ENCODE results near the gene ZNF234. TPM values are rescaled to one million over a fixed set of nuclear protein-coding genes. Genes with fewer than 3 reads are reported as not detected.

Gene ZNF234
- total and polyA plus RNA-seq, 2 of the 4 experiments (the other 2 are of a cell fraction), result 4.0 to 15.8 TPM

- Histone ChIP-seq H4K91ac (ENCODE audit: insufficient read depth, low read depth, low read length) (no peak overlapping the region), H3K4me3 (ENCODE audit: insufficient read depth, low read depth, low read length) (no peak overlapping the region), H3K56ac (ENCODE audit: extremely low read depth, insufficient read depth, low read length) (no peak overlapping the region), H3K23ac (ENCODE audit: low read depth, low read length) (no peak overlapping the region), H4K20me1 (ENCODE audit: insufficient read depth, low read length) (no peaks in the 10 kb centered on the region), H4K8ac (ENCODE audit: low read depth in 2 of 2, low read length in 2 of 2) (no peak overlapping the region), H3K18ac (ENCODE audit: low read depth, low read length) (no peak overlapping the region), H2BK15ac (ENCODE audit: low read depth, low read length) (no peak overlapping the region), H3K9me3 (ENCODE audit: control insufficient read depth, insufficient read depth, low read length) (peaks cover 12% of the 10 kb centered on the region), H3K9me1 (ENCODE audit: insufficient read depth, low read length) (no peaks in the 10 kb centered on the region), H2AK5ac (ENCODE audit: low read depth, low read length) (no peak overlapping the region), H3K27me3 (ENCODE audit: control insufficient read depth, insufficient read depth, low read length) (no peaks in the 10 kb centered on the region), H3K36me3 (ENCODE audit: control insufficient read depth, insufficient read depth, low read length) (peaks cover 55% of the 10 kb centered on the region), H3K14ac (replicated peaks; ENCODE audit: low read depth, low read length) (no peak overlapping the region), H2BK20ac (ENCODE audit: low read depth, low read length) (no peak overlapping the region), H3K9ac (ENCODE audit: low read depth, low read length) (no peak overlapping the region), H3K4me2 (ENCODE audit: low read depth, low read length) (no peak overlapping the region), H3K4ac (ENCODE audit: low read depth, low read length) (no peak overlapping the region), H2BK5ac (ENCODE audit: low read depth, low read length, poor library complexity, severe bottlenecking) (no peak overlapping the region), H4K5ac (ENCODE audit: low read depth, low read length) (no peak overlapping the region), H3K4me1 (ENCODE audit: control insufficient read depth, insufficient read depth, low read length) (no peaks in the 10 kb centered on the region), H3K27ac (ENCODE audit: insufficient read depth, low read length) (no peak overlapping the region), H2AFZ (replicated peaks; ENCODE audit: low read length, poor library complexity) (no peak overlapping the region), H2BK120ac (ENCODE audit: low read depth, low read length) (no peak overlapping the region), H2AK9ac (replicated peaks; ENCODE audit: low read depth, low read length, poor library complexity) (no peak overlapping the region), H3K79me1 (ENCODE audit: low read depth in 1 of 2, low read length in 2 of 2) (no peaks in the 10 kb centered on the region)
- in situ Hi-C loops (cut with MboI; ENCODE audit: low sequenced_read_pairs) (no loop called here), dilution Hi-C loops (cut with HindIII; ENCODE audit: low sequenced_read_pairs, unreplicated experiment) (no loop called here), intact Hi-C loops (cut with micrococcal nuclease) (no loop called here)
- no CpG with 5 or more reads among the region's 5 CpGs for WGBS, 2 experiments (ENCODE audit: extremely low coverage in 2 of 2, insufficient read length in 1 of 2)
- POLR2A ChIA-PET (ENCODE audit: unreplicated experiment), result no interaction called here
- ATAC-seq (ENCODE audit: low read depth), result no peak
- BruUV-seq (replicated peaks), result no TSS peak
- CTCF ChIA-PET, result interaction anchor here (0.6 kb wide), 1 partner anchor 1909 kb away, joined by 4 read pairs; no protein-coding TSS in a partner anchor
- DNase-seq, result no peak
- TF ChIP-seq, protein P1, sequence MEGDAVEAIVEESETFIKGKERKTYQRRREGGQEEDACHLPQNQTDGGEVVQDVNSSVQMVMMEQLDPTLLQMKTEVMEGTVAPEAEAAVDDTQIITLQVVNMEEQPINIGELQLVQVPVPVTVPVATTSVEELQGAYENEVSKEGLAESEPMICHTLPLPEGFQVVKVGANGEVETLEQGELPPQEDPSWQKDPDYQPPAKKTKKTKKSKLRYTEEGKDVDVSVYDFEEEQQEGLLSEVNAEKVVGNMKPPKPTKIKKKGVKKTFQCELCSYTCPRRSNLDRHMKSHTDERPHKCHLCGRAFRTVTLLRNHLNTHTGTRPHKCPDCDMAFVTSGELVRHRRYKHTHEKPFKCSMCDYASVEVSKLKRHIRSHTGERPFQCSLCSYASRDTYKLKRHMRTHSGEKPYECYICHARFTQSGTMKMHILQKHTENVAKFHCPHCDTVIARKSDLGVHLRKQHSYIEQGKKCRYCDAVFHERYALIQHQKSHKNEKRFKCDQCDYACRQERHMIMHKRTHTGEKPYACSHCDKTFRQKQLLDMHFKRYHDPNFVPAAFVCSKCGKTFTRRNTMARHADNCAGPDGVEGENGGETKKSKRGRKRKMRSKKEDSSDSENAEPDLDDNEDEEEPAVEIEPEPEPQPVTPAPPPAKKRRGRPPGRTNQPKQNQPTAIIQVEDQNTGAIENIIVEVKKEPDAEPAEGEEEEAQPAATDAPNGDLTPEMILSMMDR (conservative IDR thresholded peaks at IDR 0.05; ENCODE audit: low read depth, low read length), result no peak
- TF ChIP-seq MXI1 (IDR thresholded peaks at IDR 0.05; ENCODE audit: borderline replicate concordance, low read depth, low read length) (no peak), USF2 (IDR thresholded peaks at IDR 0.05; ENCODE audit: low read depth, low read length) (no peak), FOS (IDR thresholded peaks at IDR 0.05; ENCODE audit: low read depth, low read length) (no peak), RCOR1 (IDR thresholded peaks at IDR 0.05; ENCODE audit: insufficient replicate concordance, low read length) (no peak), NFE2L2 (IDR thresholded peaks at IDR 0.05; ENCODE audit: low read depth, low read length) (no peak)
Observed at GRCh38 chr19:44151491-44151890, 10.1 kb downstream of the ZNF234 start.

Measured in IMR-90 (cell line).